HCT116 (cell line): Measurements from ENCODE around the gene SELPLG. TPM values are rescaled to one million over a fixed set of nuclear protein-coding genes. Genes with fewer than 3 reads are reported as not detected.

Experiments
- ATAC-seq: fragments of 200-7000 bp; cut with Tn5 transposase; 2 replicates; pipeline ENCODE4 v1.9.1; 2020; ENCODE audit warnings: mild to moderate bottlenecking, moderate library complexity
- BruUV-seq: library from RNA; stranded (reverse); fragments of 400-500 nt; replicated peaks from 2 replicates; lab custom pipeline; 2021; lab: Mats Ljungman, UMichigan
- CTCF ChIA-PET: fragments of 300-600 bp; sonication (Branson Sonifier 250); formaldehyde crosslinking; loops from one replicate; lab custom pipeline; 2021; ENCODE audit warnings: antibody characterized with exemption; lab: Charles Lee
- POLR2A ChIA-PET: fragments of 300-600, 350-600 bp; sonication (Branson Sonifier 250); formaldehyde crosslinking; loops from one replicate; lab custom pipeline; 2021; ENCODE audit warnings: antibody characterized with exemption; lab: Charles Lee
- RAD21 ChIA-PET, 2 experiments: fragments of 300-600 bp; sonication (Branson Sonifier 250); formaldehyde crosslinking; loops; one replicate each; lab custom pipeline; 2023; ENCODE audit warnings: low total read pairs in 2 of 2; ENCODE audit not compliant: uncharacterized antibody in 2 of 2, unreplicated experiment in 2 of 2, low non-redundant PET in 1 of 2; lab: Charles Lee
- DNase-seq: peaks from one replicate; pipeline ENCODE4 v3.0.0-alpha.2; 2010; ENCODE audit warnings: low read depth, low spot score
- H2AFZ ChIP-seq: fragments of 200-600 bp; shearing (Covaris generic), sonication (generic); 2 replicates; pipeline ENCODE4 v1.6.1; 2017; ENCODE audit warnings: low read depth, mixed run types, mixed read lengths, antibody characterized with exemption, low read length; ENCODE audit not compliant: poor library complexity, severe bottlenecking
- H3K27ac ChIP-seq: 2 replicates; pipeline ENCODE4 v1.5.1; 2012; ENCODE audit warnings: low read depth, low read length
- H3K27me3 ChIP-seq: fragments of 200-600 bp; sonication (generic); 2 replicates; pipeline ENCODE4 v1.6.1; 2016; ENCODE audit warnings: mixed run types, low read length, mixed read lengths; ENCODE audit not compliant: insufficient read depth
- H3K36me3 ChIP-seq, 2 experiments: fragments of 200-500 bp in 1 of 2; fragments of 200-600 bp in 1 of 2; sonication (Bioruptor generic) in 1 of 2; sonication (generic) in 1 of 2; 2 replicates each; pipeline versions ENCODE4 v1.5.1 to v1.6.1; 2014 to 2016; ENCODE audit warnings: low read length in 2 of 2, inconsistent platforms in 1 of 2, mixed read lengths in 1 of 2, mixed run types in 1 of 2; ENCODE audit not compliant: insufficient read depth in 2 of 2, control insufficient read depth in 1 of 2
- H3K4me1 ChIP-seq, 2 experiments: fragments of 200-600 bp in 1 of 2; sonication (generic) in 1 of 2; 2 replicates each; pipeline versions ENCODE4 v1.5.1 to v1.6.1; 2012 to 2017; ENCODE audit warnings: low read length in 2 of 2, inconsistent platforms in 1 of 2, mild to moderate bottlenecking in 1 of 2, mixed read lengths in 1 of 2, mixed run types in 1 of 2, moderate library complexity in 1 of 2; ENCODE audit not compliant: insufficient read depth in 2 of 2, control insufficient read depth in 1 of 2
- H3K4me2 ChIP-seq: fragments of 200-600 bp; sonication (generic); 2 replicates; pipeline ENCODE4 v1.6.1; 2017; ENCODE audit warnings: mixed run types, low read length, mixed read lengths
- H3K4me3 ChIP-seq, 2 experiments: fragments of 200-600 bp in 1 of 2; sonication (generic) in 1 of 2; replicated peaks in 1 of 2; 2 replicates each; pipeline ENCODE4 v1.5.1; 2011 to 2016; ENCODE audit warnings: low read length in 2 of 2, control low read depth in 1 of 2, low read depth in 1 of 2, mild to moderate bottlenecking in 1 of 2, mixed read lengths in 1 of 2, mixed run types in 1 of 2
- H3K79me2 ChIP-seq: fragments of 200-600 bp; sonication (generic); 2 replicates; pipeline ENCODE4 v1.6.1; 2017; ENCODE audit warnings: mild to moderate bottlenecking, mixed run types, low read length, moderate library complexity, mixed read lengths; ENCODE audit not compliant: insufficient read depth
- H3K9ac ChIP-seq: fragments of 200-600 bp; sonication (generic); 2 replicates; pipeline ENCODE4 v1.6.1; 2016; ENCODE audit warnings: low read length, mixed read lengths
- H3K9me2 ChIP-seq: fragments of 200-600 bp; sonication (generic), shearing (Covaris generic); 2 replicates; pipeline ENCODE4 v1.6.1; 2017; ENCODE audit warnings: mixed run types, mild to moderate bottlenecking, moderate library complexity; ENCODE audit not compliant: insufficient read depth
- H3K9me3 ChIP-seq, 2 experiments: fragments of 200-500 bp in 1 of 2; fragments of 200-600 bp in 1 of 2; sonication (Bioruptor generic) in 1 of 2; sonication (generic) in 1 of 2; 2 replicates each; pipeline ENCODE4 v1.6.1; 2014 to 2017; ENCODE audit warnings: low read length in 2 of 2, mixed read lengths in 2 of 2, inconsistent platforms in 1 of 2, low read depth in 1 of 2, mild to moderate bottlenecking in 1 of 2, mixed run types in 1 of 2, moderate library complexity in 1 of 2; ENCODE audit not compliant: control insufficient read depth in 1 of 2, insufficient read depth in 1 of 2
- H4K20me1 ChIP-seq: fragments of 200-600 bp; sonication (generic), shearing (Covaris generic); 2 replicates; pipeline ENCODE4 v1.6.1; 2017; ENCODE audit warnings: mixed run types, mild to moderate bottlenecking, moderate library complexity; ENCODE audit not compliant: insufficient read depth
- CBX3 ChIP-seq: IDR thresholded peaks from 2 replicates; pipeline ENCODE4 v1.6.1; 2012; ENCODE audit warnings: low read depth
- EGR1 ChIP-seq: IDR thresholded peaks from 2 replicates; pipeline ENCODE4 v1.6.1; 2012; ENCODE audit warnings: low read depth
- ELF1 ChIP-seq: IDR thresholded peaks from 2 replicates; pipeline ENCODE4 v1.6.1; 2012; ENCODE audit warnings: low read depth, borderline replicate concordance
- EZH2 ChIP-seq: fragments of 200-600 bp; sonication (generic); IDR thresholded peaks from 2 replicates; pipeline ENCODE4 v1.6.1; 2017; ENCODE audit warnings: antibody characterized with exemption, mixed run types
- SIN3A ChIP-seq: IDR thresholded peaks from 2 replicates; pipeline ENCODE4 v1.6.1; 2012; ENCODE audit warnings: low read depth
- SP1 ChIP-seq: IDR thresholded peaks from 2 replicates; pipeline ENCODE4 v1.6.1; 2012; ENCODE audit warnings: low read depth
- SRF ChIP-seq: IDR thresholded peaks from 2 replicates; pipeline ENCODE4 v1.6.1; 2012; ENCODE audit warnings: low read depth
- TCF7L2 ChIP-seq: IDR thresholded peaks from 2 replicates; pipeline ENCODE4 v1.7.0; 2011; ENCODE audit warnings: borderline replicate concordance, inconsistent platforms; ENCODE audit not compliant: insufficient read depth, insufficient read length; ENCODE audit errors: extremely low read depth
- YY1 ChIP-seq: IDR thresholded peaks from 2 replicates; pipeline ENCODE4 v1.6.1; 2011; ENCODE audit warnings: low read length, low read depth, moderate library complexity, mild to moderate bottlenecking; ENCODE audit not compliant: insufficient replicate concordance; ENCODE audit errors: extremely low read depth
- ZFX ChIP-seq: fragments of 450-650 bp; IDR thresholded peaks from 2 replicates; pipeline ENCODE4 v1.6.1; 2017
- ZNF274 ChIP-seq: fragments of 200-500 bp; sonication (Bioruptor generic); IDR thresholded peaks from 2 replicates; pipeline ENCODE4 v1.6.1; 2014; ENCODE audit warnings: mild to moderate bottlenecking, low read depth, low read length, inconsistent platforms
- intact Hi-C: fragments of 100-400 bp; cut with micrococcal nuclease; formaldehyde crosslinking; loops from 2 replicates; pipeline ENCODE4 v1.10.0; 2022
- total RNA-seq: library from RNA; stranded (reverse); gene quantifications from one replicate; pipeline ENCODE4 v1.2.1, GENCODE V29; 2021; ENCODE audit not compliant: unreplicated experiment
- TF ChIP-seq, protein P1 (sequence below): IDR thresholded peaks from 2 replicates; pipeline ENCODE4 v1.6.1; 2012
- TF ChIP-seq, protein P2 (sequence below), 3 experiments: fragments of 200-600 bp in 1 of 3; sonication (generic) in 1 of 3; IDR thresholded peaks in 2 of 3; conservative IDR thresholded peaks in 1 of 3; 2 replicates each; pipeline ENCODE4 v1.5.1; 2012 to 2017; ENCODE audit warnings: low read depth in 2 of 3, low read length in 2 of 3, antibody characterized with exemption in 1 of 3, borderline replicate concordance in 1 of 3, control low read depth in 1 of 3, mild to moderate bottlenecking in 1 of 3, mixed read lengths in 1 of 3, mixed run types in 1 of 3, moderate library complexity in 1 of 3; ENCODE audit not compliant: insufficient read depth in 1 of 3
- TF ChIP-seq, protein P3 (sequence below): IDR thresholded peaks from 2 replicates; pipeline ENCODE4 v1.6.1; 2012; ENCODE audit warnings: low read depth

SELPLG gene
- total RNA-seq, 1 experiment from 2014 or later: 1.2 TPM

DNA sequence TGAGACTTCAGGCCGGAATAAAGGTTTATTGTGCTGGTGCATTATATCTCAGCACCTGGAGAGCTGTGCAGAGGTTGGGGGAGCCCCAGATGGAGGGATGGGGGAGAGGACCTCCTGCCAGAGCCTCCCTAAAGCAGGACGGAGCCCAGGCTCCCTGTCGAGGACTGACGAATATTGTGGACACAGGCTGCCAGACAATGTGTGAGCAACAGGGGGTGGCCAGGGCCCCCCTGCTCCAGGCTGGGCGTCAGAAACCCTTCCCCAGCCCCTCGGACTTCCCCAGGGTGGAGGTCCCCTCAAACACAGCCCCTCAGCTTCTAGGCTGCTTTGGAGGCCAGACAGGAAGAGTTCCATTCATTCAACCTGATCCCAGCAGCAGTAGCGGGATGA is 43.9 kb downstream of the SELPLG start:
- Histone ChIP-seq H3K4me1 (no peaks in the 10 kb centered on the region), H3K79me2 (no peaks in the 10 kb centered on the region), H4K20me1 (no peaks in the 10 kb centered on the region), H3K4me3 (no peak overlapping the region), H3K9me2 (no peaks in the 10 kb centered on the region), H2AFZ (no peak overlapping the region), H3K4me2 (no peak overlapping the region), H3K9ac (no peak overlapping the region), H3K9me3 (no peaks in the 10 kb centered on the region), H3K36me3 (no peaks in the 10 kb centered on the region), H3K27ac (no peak overlapping the region), H3K27me3 (no peaks in the 10 kb centered on the region)
- DNase-seq: no peak
- RAD21 ChIA-PET: no interaction called here
- no peak for ATAC-seq
- TF ChIP-seq SIN3A (no peak), SP1 (no peak), ELF1 (no peak), CBX3 (no peak), EGR1 (no peak), ZFX (no peak), ZNF274 (no peak), SRF (no peak), EZH2 (no peak), YY1 (no peak), TCF7L2 (no peak)
- TF ChIP-seq, protein P1, sequence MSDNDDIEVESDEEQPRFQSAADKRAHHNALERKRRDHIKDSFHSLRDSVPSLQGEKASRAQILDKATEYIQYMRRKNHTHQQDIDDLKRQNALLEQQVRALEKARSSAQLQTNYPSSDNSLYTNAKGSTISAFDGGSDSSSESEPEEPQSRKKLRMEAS: no peak
- TF ChIP-seq, protein P2, sequence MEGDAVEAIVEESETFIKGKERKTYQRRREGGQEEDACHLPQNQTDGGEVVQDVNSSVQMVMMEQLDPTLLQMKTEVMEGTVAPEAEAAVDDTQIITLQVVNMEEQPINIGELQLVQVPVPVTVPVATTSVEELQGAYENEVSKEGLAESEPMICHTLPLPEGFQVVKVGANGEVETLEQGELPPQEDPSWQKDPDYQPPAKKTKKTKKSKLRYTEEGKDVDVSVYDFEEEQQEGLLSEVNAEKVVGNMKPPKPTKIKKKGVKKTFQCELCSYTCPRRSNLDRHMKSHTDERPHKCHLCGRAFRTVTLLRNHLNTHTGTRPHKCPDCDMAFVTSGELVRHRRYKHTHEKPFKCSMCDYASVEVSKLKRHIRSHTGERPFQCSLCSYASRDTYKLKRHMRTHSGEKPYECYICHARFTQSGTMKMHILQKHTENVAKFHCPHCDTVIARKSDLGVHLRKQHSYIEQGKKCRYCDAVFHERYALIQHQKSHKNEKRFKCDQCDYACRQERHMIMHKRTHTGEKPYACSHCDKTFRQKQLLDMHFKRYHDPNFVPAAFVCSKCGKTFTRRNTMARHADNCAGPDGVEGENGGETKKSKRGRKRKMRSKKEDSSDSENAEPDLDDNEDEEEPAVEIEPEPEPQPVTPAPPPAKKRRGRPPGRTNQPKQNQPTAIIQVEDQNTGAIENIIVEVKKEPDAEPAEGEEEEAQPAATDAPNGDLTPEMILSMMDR (IDR thresholded peaks at IDR 0.05 in 2 of 3, conservative IDR thresholded peaks at IDR 0.05 in 1 of 3; ENCODE audit: borderline replicate concordance in 1 of 3, insufficient read depth in 1 of 3, low read depth in 2 of 3, low read length in 2 of 3): no peak
- TF ChIP-seq, protein P3, sequence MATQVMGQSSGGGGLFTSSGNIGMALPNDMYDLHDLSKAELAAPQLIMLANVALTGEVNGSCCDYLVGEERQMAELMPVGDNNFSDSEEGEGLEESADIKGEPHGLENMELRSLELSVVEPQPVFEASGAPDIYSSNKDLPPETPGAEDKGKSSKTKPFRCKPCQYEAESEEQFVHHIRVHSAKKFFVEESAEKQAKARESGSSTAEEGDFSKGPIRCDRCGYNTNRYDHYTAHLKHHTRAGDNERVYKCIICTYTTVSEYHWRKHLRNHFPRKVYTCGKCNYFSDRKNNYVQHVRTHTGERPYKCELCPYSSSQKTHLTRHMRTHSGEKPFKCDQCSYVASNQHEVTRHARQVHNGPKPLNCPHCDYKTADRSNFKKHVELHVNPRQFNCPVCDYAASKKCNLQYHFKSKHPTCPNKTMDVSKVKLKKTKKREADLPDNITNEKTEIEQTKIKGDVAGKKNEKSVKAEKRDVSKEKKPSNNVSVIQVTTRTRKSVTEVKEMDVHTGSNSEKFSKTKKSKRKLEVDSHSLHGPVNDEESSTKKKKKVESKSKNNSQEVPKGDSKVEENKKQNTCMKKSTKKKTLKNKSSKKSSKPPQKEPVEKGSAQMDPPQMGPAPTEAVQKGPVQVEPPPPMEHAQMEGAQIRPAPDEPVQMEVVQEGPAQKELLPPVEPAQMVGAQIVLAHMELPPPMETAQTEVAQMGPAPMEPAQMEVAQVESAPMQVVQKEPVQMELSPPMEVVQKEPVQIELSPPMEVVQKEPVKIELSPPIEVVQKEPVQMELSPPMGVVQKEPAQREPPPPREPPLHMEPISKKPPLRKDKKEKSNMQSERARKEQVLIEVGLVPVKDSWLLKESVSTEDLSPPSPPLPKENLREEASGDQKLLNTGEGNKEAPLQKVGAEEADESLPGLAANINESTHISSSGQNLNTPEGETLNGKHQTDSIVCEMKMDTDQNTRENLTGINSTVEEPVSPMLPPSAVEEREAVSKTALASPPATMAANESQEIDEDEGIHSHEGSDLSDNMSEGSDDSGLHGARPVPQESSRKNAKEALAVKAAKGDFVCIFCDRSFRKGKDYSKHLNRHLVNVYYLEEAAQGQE: no peak
- POLR2A ChIA-PET: no interaction called here
- no TSS peak for BruUV-seq
- intact Hi-C loops: no loop called here
- CTCF ChIA-PET: no interaction called here
